Mucosa of descending colon (tissue), 3 donors: ENCODE measurements around the gene SCN2A. TPM values are rescaled to one million over a fixed set of nuclear protein-coding genes. Genes with fewer than 3 reads are reported as not detected.

Experiments
- ATAC-seq: fragments of 200-7000 bp; cut with Tn5 transposase; one replicate; pipeline ENCODE4 v1.9.1; 2020; ENCODE audit warnings: mild to moderate bottlenecking, moderate library complexity
- DNase-seq, 3 donors: peaks; one replicate each; pipeline ENCODE4 v3.0.0-alpha.2; 2020
- H3K36me3 ChIP-seq: fragments of 200-600 bp; one replicate; pipeline ENCODE4 v1.8.0; 2021; ENCODE audit warnings: low read depth, mild to moderate bottlenecking
- H3K4me1 ChIP-seq: fragments of 200-600 bp; one replicate; pipeline ENCODE4 v1.8.0; 2021; ENCODE audit warnings: low read depth, mild to moderate bottlenecking
- H3K4me3 ChIP-seq: fragments of 200-600 bp; one replicate; pipeline ENCODE4 v1.8.0; 2021; ENCODE audit warnings: mild to moderate bottlenecking
- H3K9me3 ChIP-seq: fragments of 200-600 bp; one replicate; pipeline ENCODE4 v1.8.0; 2021; ENCODE audit warnings: mild to moderate bottlenecking
- intact Hi-C, 2 donors: fragments of 100-400 bp; cut with DNase I in 1 of 2; cut with micrococcal nuclease in 1 of 2; formaldehyde crosslinking; loops; one replicate each; pipeline versions ENCODE4 v1.11.0 to v1.11.1; 2022; cut with DNase I, micrococcal nuclease
- total RNA-seq, 3 donors: library from RNA; stranded (reverse); fragmentation: NEBNext Ultra II Directional in 2 of 3; extraction: Animal tissue kit (Norgen Biotek cat#: 25700) in 2 of 3; gene quantifications; one replicate each; pipeline versions ENCODE4 v1.2.1 to v1.2.4, GENCODE V29; 2021 to 2023
- TF ChIP-seq, protein P1 (sequence below): fragments of 200-600 bp; IDR thresholded peaks from one replicate; pipeline ENCODE4 v1.8.0; 2022; ENCODE audit warnings: antibody characterized with exemption, mild to moderate bottlenecking
- donor health status: DM: no; HTN: no; CAD: no; lungs with moderate emphysema.
- donor health status: DM: no; HTN: no; CAD: no.
- donor health status: DM: no; HTN: yes; CAD: no.

SCN2A gene
- total RNA-seq, 3 donors from 2014 or later = 0.23 to 1.3 TPM; not detected in 1

DNA sequence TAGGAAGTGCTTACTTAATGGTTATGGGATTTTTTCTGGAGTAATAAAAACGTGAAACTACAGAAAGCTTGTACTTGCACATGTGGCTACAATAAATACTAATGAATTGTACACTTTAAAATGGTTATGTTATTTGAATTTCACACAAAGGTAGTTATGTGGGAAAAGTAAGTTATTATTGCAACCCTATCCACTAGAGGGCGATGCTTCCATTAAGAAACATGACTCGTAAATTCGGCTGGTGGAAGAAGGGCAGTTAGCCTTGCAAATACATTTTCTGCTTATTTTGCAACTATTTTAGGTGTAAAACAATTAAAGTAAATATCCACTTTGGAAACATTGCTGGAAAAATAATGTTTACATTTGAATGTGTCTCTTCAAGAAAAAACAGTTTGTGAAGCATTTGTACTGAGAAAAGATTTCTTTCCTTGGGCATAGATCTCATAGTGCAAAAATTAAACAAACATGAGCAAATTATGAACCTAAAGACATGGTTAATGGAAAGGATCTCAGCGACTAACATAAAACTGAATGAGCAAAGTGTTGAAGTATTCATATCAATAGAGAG lies 162.2 kb downstream of the SCN2A start:
- H3K4me3 ChIP-seq = no peak overlapping the region
- ATAC-seq (peak; percentile 50), DNase-seq (peak in 1 of 3 donors; percentile 59)
- intact Hi-C loops = loop anchor here (5.0 to 10.0 kb wide), 3 partner anchors 296 to 483 kb away; no protein-coding TSS in a partner anchor
- no peaks in the 10 kb centered on the region for H3K9me3 ChIP-seq
- TF ChIP-seq, protein P1, sequence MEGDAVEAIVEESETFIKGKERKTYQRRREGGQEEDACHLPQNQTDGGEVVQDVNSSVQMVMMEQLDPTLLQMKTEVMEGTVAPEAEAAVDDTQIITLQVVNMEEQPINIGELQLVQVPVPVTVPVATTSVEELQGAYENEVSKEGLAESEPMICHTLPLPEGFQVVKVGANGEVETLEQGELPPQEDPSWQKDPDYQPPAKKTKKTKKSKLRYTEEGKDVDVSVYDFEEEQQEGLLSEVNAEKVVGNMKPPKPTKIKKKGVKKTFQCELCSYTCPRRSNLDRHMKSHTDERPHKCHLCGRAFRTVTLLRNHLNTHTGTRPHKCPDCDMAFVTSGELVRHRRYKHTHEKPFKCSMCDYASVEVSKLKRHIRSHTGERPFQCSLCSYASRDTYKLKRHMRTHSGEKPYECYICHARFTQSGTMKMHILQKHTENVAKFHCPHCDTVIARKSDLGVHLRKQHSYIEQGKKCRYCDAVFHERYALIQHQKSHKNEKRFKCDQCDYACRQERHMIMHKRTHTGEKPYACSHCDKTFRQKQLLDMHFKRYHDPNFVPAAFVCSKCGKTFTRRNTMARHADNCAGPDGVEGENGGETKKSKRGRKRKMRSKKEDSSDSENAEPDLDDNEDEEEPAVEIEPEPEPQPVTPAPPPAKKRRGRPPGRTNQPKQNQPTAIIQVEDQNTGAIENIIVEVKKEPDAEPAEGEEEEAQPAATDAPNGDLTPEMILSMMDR = peak; percentile 47
- H3K36me3 ChIP-seq = no peaks in the 10 kb centered on the region
- no peaks in the 10 kb centered on the region for H3K4me1 ChIP-seq

DNA sequence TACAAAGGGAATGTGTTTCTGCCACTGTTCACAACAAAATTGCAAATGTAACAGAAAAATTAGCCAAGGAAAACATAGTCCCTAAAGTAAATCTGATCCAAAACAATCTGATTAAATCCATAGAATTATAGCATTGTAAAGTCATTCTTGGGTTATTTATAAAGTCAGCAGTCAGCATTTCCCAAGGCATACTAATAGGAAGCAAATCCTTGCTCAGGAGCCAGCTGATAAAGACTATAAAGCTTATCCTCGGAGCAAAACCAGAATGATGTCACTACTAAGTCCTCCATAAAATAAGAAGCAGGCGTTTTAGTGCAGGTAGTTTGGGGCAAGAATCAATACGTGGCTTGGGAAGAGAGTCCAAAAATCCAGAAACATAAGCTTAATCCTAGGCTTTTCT lies 162.9 kb downstream of the SCN2A start:
- ATAC-seq (peak; percentile 25), DNase-seq (no peak)
- H3K4me1 ChIP-seq = no peaks in the 10 kb centered on the region
- H3K36me3 ChIP-seq = no peaks in the 10 kb centered on the region
- TF ChIP-seq, protein P1 = no peak
- no peak overlapping the region for H3K4me3 ChIP-seq
- intact Hi-C loops = loop anchor here (5.0 to 10.0 kb wide), 3 partner anchors 295 to 483 kb away; no protein-coding TSS in a partner anchor
- no peaks in the 10 kb centered on the region for H3K9me3 ChIP-seq

DNA sequence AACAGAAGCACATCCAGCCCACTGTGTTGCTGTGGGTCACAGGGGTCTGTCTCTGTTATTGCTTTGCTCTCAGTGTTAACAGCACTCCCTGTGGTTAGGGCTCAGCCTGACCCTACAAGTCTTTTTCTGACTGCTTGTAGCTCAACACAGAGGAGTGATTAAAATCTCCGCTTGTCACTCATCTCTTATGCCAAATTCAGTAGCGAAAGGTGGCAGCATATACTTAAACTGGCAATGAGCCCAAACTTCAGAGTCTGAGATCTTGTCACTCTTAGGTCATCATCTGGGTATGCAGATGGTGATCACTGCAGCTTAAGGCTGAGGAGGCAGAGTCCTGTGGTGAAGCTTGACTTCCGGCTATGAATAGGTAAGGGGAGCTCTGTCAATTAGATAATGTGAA lies 167.0 kb downstream of the SCN2A start:
- H3K9me3 ChIP-seq = no peaks in the 10 kb centered on the region
- no peaks in the 10 kb centered on the region for H3K4me1 ChIP-seq
- DNase-seq = no peak
- TF ChIP-seq, protein P1 = no peak
- intact Hi-C loops = loop anchor here in 1 of 2 donors (10.0 kb wide), 2 partner anchors 299 to 479 kb away; no protein-coding TSS in a partner anchor
- H3K4me3 ChIP-seq = no peak overlapping the region
- no peaks in the 10 kb centered on the region for H3K36me3 ChIP-seq
- no peak for ATAC-seq

DNA sequence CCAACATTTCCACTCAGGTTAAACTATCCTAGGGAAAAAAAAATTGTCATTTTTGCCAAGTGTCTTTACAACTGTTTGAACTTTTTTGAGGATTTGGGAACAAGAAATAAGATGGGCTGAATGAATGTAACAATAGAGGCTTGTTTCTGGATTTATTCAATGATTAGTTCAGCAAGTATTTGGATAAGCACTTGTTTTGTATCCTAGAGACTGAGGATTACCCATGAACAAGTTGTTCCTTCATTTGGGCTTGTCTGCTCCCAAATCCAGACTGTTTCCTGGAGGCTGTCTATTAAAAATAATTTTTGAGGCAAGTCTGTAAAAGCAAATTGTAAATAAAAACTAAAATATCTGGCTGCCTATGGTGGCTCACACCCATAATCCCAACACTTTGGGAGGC lies 168.3 kb downstream of the SCN2A start:
- ATAC-seq = no peak
- H3K4me1 ChIP-seq = no peaks in the 10 kb centered on the region
- intact Hi-C loops = loop anchor here in 1 of 2 donors (10.0 kb wide), 2 partner anchors 297 to 477 kb away; no protein-coding TSS in a partner anchor

DNA sequence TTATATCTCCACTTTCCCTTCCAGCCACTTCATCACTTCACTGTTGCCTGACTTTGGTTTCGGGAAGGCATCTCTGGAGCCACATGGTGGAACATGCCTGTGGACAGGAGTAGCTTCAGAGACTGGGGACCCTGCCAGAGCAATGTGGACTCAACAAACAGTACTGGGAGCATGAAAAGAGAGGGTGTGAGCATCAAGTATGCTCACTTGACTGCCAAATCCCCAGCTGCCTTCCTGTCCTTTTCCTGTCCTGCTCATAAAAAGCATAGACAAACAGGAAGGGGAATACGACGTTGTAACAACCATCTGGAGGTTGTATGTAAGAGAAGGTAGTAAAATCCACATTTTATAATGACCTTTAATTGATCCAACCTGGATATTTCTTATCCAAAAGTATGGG lies 169.0 kb downstream of the SCN2A start:
- H3K36me3 ChIP-seq = no peaks in the 10 kb centered on the region
- no peaks in the 10 kb centered on the region for H3K9me3 ChIP-seq
- peak in 1 of 3 donors; percentile 44 for DNase-seq
- intact Hi-C loops = loop anchor here in 1 of 2 donors (10.0 kb wide), 2 partner anchors 297 to 477 kb away; no protein-coding TSS in a partner anchor
- no peaks in the 10 kb centered on the region for H3K4me1 ChIP-seq
- peak; percentile 86 for ATAC-seq
- H3K4me3 ChIP-seq = no peak overlapping the region
- TF ChIP-seq, protein P1 = no peak

More for the DNA sequence above, 168.3 kb downstream of the SCN2A start:
- no peak for DNase-seq
- TF ChIP-seq, protein P1 = no peak
- Histone ChIP-seq H3K36me3 (no peaks in the 10 kb centered on the region), H3K4me3 (no peak overlapping the region), H3K9me3 (no peaks in the 10 kb centered on the region)
